ENCODE results near the gene C2CD3.
A peak's percentile ranks its signal among the peaks of the same experiment; 100 is the strongest.

C2CD3 gene

GRCh38 chr11:74014880-74015279 lies 155.9 kb downstream of the C2CD3 start:
- DNase-seq: no peak

DNA sequence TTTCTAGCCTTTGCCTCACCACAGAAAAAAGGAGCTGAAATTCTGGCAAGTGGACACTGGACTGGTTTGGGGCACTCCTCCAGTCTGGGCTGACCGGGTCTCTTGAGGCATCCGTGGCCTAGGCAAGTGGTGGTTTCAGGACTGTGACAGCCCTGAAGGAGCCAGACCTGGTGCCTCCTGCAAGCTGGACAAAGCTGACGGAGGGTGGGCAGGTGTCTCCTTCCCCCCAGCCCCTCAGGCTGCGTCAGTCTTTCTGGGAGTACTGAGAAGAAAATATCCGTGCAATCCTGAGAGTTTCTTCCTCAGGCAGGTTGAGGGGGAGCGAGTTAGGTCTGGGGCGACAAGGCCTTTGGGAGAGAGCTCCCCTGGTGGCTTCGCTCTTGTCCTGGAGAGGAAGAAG lies 157.7 kb downstream of the C2CD3 start:
- DNase-seq: no peak

DNA sequence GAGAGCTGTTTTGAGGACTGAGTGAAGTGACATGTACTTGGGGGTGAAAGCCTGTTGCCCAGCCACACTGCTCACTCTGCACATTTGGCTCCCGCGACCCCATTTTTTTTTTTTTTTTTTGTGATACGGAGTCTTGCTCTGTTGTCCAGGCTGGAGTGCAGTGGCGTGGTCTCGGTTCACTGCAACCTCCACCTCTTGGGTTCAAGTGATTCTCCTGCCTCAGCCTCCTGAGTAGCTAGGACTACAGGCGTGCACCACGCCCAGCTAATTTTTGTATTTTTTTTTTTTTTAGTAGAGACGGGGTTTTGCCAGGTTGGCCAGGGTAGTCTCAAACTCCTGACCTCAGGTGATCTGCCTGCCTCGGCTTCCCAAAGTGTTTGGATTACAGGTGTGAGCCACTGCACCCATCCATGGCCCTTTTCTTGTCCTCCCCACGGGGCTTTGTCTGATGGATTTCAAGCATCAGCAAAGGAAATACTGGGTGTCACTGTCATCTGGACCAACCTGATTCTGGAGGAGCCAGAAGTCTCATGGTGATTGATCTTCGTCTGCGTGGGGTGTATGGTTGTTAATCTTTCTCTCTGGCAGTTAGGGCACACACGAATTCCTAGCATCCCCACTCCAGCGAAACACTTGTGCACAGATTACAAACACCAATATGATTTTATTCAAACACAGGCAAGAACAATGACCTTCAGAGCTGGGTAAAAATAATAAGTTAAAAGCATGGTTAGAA lies 158.6 kb downstream of the C2CD3 start:
- no peak for DNase-seq

DNA sequence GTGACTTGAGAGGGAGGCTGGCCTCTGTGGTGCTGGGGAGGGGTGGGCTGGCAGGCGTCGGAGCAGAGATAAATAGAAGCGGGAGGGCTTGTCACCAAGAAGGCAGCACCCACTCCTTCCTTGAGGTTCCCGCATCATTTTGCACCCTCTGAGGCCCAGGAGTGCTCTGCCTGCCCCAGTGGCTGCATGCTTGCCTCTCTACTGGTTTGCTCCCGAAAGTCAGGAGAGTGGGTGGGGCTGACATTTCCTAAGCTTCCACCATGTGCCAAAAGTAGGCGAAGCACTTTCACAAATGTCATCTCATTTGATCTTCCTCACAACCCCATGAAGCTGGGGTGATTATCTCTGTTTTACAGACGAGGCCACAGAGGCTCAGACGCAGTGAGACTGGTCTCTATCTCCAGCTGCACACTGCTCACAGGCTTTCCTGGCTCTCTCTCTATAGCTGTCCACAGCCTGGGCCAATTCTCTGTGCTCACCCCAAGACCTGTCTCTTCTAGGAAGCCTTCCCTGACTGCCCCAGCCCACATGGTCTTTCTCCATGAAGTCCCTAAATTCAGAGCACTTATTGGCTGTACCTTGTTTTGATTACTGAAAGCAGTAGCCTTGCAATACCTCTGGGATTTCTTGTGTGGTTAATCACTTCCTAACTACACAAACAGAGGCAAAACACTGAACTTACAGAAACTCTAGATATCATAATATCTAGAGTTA lies 159.3 kb downstream of the C2CD3 start:
- peak; percentile 62 for DNase-seq

- DNase-seq: no peak
These were observed 160.2 kb downstream of the C2CD3 start for GRCh38 chr11:74010306-74011300.

GRCh38 chr11:74009675-74010305 lies 161.0 kb downstream of the C2CD3 start:
- no peak for DNase-seq

DNA sequence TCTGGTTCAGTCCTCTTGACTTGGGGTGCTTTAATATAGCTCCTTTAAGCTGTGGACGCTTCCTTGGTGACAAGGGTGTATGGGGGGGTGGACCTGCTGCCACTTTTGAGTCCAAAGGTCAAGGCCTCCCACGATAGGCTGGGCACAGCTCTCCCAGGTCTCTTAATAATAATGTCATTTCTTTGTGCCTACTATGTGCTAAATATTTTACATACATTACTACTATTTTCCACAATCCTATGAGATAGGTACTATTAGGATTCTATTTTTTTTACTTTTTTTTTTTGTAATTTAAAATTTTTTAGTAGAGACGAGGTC lies 161.6 kb downstream of the C2CD3 start:
- no peak for DNase-seq

GRCh38 chr11:74008373-74009229 lies 162.2 kb downstream of the C2CD3 start, which contains the start of gene UCP3:
UCP3 (minus strand) TSS chr11:74009085; CDS start chr11:74007042, 2,043 bp downstream.
- DNase-seq: no peak

DNA sequence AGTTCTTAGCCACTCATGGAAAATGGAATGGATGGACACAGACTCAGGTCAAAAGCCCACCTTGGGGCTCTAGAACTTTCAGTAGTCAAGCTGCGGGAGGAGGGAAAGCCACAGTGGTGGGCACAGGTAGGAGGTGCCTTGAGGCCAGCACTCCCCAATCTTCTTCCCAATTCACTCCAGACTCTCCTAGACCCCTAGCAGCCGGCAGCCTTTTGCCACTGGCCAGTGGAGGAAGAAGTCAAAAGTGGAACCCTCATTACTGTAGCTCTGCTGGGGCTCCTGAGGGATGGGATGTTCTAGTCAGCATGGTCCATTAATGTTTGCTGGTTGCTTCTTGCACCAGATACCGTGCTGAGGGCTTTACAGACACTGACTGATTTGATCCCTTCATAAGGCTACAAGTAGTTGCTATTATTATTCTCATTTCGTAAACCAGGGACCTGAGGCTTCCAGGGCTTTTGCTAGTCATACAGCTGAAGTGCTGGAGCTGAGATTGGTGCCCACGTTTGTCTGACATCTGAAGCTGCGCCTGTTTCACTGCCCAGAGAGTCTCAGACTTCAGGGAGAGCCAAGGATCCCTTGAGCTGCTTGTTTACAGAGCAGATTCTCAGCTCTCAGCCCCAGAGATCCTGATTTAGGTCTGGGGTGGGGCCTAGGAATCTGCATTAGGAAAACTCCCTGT lies 163.0 kb downstream of the C2CD3 start:
- no peak for DNase-seq

GRCh38 chr11:74006743-74007304 lies 164.0 kb downstream of the C2CD3 start:
- DNase-seq: no peak

DNA sequence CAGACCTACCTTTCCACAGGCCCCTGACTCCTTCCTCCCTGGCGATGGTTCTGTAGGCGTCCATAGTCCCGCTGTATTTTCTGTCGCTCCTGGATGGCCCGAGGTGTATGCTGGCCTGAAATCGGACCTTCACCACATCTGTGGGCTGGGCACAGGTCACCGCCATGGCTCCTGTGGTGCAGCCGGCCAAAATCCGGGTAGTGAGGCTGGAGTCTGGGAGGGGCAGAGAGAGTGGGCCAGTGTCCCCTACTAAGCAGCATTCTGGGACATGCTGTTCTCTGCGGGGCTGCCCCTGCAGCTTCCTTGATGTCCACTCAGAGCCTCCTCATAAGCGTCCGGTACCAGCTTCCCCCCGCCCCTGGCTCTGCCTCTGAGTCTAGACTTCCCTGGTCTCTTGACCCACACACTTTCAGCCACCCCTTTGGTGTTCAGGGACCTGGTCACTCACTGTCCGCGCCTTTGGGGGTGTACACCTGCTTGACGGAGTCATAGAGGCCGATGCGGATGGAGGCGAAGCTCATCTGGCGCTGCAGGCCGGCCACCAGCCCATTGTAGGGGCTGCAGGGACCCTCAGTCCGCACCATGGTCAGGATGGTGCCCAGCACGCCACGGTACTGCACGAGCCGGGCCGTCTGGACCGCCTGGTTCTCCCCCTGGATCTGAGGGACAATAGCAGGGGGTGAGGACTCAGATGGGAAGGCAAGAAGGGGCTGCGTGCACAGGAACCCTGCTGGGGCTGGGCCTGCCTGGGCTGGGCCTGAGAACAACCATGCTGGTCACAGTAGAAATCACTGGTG lies 164.9 kb downstream of the C2CD3 start:
- DNase-seq: no peak

DNA sequence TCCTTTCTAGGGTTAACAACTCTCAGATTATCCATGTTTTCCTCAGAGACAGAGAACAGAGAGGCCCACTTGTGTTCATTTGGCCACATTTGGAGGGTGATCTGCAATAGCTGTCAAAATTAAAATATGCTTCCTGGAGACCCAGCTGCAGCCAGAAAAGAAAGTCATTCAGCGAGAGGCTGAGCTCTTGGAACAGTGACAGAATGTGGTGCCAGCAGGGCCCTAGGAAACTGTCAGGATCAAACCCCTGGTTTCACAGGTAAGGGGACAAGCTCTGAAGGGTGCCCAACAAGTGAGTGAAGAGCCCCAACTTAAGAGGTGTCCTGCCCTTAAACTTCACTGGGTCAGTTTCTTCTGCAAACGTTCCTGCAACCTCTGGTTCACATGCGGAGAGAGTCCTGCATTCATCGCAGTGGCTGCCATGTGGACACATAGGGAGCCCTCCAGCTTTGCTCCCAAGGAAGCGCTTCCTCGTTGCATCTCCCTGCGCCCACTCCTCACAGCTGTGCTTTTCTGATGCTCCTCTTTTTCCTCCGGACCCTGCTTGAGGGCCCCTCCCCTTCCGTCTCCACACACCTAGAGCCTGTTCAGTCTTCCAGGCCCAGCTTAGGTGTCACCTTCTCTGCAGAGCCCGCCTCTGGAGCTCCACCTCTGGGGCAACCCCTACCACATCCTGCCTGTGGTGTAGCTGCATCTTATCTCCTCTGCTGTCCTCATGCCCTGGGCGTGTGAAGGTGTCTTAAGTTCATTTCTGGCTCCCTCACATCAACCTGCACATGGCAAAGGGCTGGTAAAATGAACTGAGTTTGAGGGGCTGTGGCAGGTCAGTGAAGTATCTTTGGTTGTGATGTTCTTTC lies 165.8 kb downstream of the C2CD3 start:
- peak; percentile 78 for DNase-seq

DNA sequence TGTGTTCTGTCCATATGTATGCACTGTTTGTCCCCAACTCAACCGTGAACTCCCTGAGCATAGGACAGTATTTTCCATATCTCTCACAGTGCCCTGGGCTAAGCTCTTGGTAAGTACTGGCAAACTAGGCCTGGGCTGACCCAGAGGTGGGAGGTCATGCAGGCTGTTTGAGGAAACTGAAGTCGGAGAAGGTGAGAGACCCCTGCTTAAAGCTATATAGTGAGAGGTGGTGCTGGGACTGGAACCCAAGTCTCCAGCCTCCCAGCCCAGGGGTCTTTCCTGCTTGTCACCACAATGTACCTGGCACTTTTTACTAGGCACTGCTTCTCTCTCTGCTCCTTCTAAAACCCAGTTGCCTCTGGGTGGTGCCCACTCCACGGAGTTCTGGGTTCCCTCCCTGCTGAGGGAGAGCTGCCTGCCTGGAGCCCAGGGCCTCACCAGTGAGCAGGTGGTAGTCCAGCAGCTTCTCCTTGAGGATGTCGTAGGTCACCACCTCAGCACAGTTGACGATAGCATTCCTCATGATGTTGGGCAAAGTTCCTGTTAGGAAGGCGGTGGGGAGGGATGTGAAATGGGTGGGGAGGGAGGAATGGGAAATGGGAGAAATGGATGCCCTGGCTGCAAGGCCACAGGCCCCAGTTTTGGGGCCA lies 166.6 kb downstream of the C2CD3 start:
- no peak for DNase-seq

- DNase-seq: no peak
These were observed 168.0 kb downstream of the C2CD3 start for GRCh38 chr11:74002832-74003231.

DNA sequence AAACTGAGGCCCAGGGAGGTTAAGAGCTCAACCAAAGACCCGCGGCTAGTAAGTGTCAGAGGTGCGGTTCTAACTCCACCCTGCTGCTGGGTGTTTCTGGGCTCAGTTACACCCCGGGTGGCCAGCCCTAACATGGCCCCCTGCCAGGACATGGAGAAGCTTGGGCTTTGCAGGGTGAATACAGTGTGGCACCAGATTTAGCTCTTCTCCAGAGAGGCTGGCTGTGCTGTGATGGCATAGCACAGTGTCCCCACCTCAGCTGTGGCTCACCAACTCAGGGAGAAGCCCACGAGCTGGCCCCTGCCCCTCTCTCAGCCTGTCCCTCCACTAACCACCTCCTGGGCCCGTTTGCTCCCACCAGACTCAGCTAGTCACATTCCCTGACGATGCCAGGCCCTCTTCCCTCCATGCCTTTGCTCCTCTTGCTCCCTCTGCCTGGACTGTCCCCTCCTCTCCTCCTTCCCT lies 168.9 kb downstream of the C2CD3 start:
- DNase-seq: no peak

DNA sequence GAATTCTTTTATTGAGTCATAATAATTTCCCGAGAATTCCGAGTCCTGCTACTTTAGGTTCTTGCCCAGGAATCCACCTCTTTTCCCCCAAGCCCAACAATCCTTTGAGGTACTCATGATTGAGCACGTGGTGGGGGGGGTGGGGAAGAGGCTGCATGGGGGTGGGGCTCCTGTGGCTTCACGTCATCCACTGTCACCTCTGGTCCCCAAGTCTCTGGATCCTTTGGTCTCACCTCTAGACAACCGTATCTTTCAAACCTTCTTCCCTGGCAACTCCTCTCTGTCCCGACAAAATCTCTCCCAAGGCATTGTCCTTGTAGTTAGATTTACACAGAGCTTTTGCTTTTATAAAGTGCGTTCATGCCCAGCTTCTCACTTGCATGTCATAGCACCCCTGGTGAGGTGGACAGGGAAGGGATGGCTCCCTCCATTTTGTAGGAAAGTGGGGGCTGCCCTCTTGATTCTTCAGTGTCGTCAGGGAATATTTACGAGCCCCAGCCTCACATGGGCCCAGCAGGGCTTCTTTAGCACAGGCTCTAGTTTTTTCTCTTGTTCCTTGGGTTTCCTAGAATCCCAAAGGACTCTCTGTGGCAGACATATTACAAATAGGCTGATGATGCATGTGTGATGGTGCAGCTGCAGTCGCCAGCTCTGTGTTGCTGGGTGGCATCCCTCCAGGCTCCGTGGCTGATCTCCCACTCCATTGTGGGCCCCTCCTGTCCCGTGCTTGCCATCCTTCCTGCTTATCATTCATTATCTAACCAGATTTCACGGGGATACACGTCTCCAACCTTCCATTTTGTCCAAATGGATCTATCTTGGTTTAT lies 170.3 kb downstream of the C2CD3 start:
- no peak for DNase-seq

- no peak for DNase-seq
These were observed 171.1 kb downstream of the C2CD3 start for GRCh38 chr11:73999581-74000306.

All from stimulated activated CD4-positive, alpha-beta T cell treated with anti-CD3 and anti-CD28 coated beads, Interleukin-4, amount 100 ng/mL, for 24 hours (primary cell).